ENCODE data around the gene IQCB1.
"Not testable (repeated sequence)": the region's sequence is repeated elsewhere in the genome, so short reads cannot be mapped to it uniquely, and the experiment has no call there.

Gene IQCB1

GRCh38 chr3:121781611-121782010 is 53.2 kb downstream of the IQCB1 start:
- DNase-seq (ENCODE audit: low spot score) = no peak
- Histone ChIP-seq H3K9me3 (ENCODE audit: severe bottlenecking) (no peaks in the 10 kb centered on the region), H3K4me3 (ENCODE audit: severe bottlenecking) (no peak overlapping the region), H3K4me1 (ENCODE audit: insufficient read depth, poor library complexity, severe bottlenecking) (no peaks in the 10 kb centered on the region), H3K36me3 (ENCODE audit: low read depth) (peaks cover 63% of the 10 kb centered on the region), H3K27ac (ENCODE audit: poor library complexity, severe bottlenecking) (no peak overlapping the region), H3K27me3 (ENCODE audit: insufficient read depth, poor library complexity, severe bottlenecking) (no peaks in the 10 kb centered on the region)
- ATAC-seq (ENCODE audit: low read depth) = no peak
- TF ChIP-seq CTCF (IDR thresholded peaks at IDR 0.05; ENCODE audit: poor library complexity, severe bottlenecking) = no peak

- H3K36me3 ChIP-seq (ENCODE audit: low read depth) = peaks cover 65% of the 10 kb centered on the region
- not testable (repeated sequence) for ATAC-seq (ENCODE audit: low read depth); DNase-seq (ENCODE audit: low spot score)
These were observed 59.8 kb downstream of the IQCB1 start for GRCh38 chr3:121775095-121775494.

GRCh38 chr3:121769246-121769645 is 65.6 kb downstream of the IQCB1 start:
- H3K36me3 ChIP-seq (ENCODE audit: low read depth) = peaks cover 40% of the 10 kb centered on the region
- H3K9me3 ChIP-seq (ENCODE audit: severe bottlenecking) = no peaks in the 10 kb centered on the region
- no peak overlapping the region for H3K4me3 ChIP-seq (ENCODE audit: severe bottlenecking)
- TF ChIP-seq CTCF (IDR thresholded peaks at IDR 0.05; ENCODE audit: poor library complexity, severe bottlenecking) = no peak
- ATAC-seq (ENCODE audit: low read depth) (no peak), DNase-seq (ENCODE audit: low spot score) (no peak)
- no peaks in the 10 kb centered on the region for H3K27me3 ChIP-seq (ENCODE audit: insufficient read depth, poor library complexity, severe bottlenecking)
- H3K27ac ChIP-seq (ENCODE audit: poor library complexity, severe bottlenecking) = no peak overlapping the region
- no peaks in the 10 kb centered on the region for H3K4me1 ChIP-seq (ENCODE audit: insufficient read depth, poor library complexity, severe bottlenecking)

More at GRCh38 chr3:121775095-121775494, 59.8 kb downstream of the IQCB1 start:
- not testable (repeated sequence) for H3K9me3 ChIP-seq (ENCODE audit: severe bottlenecking); H3K27ac ChIP-seq (ENCODE audit: poor library complexity, severe bottlenecking); H3K4me3 ChIP-seq (ENCODE audit: severe bottlenecking); H3K27me3 ChIP-seq (ENCODE audit: insufficient read depth, poor library complexity, severe bottlenecking); H3K4me1 ChIP-seq (ENCODE audit: insufficient read depth, poor library complexity, severe bottlenecking)

- ATAC-seq (ENCODE audit: low read depth) (no peak), DNase-seq (ENCODE audit: low spot score) (no peak)
- no peak overlapping the region for H3K4me3 ChIP-seq (ENCODE audit: severe bottlenecking)
- peaks cover 38% of the 10 kb centered on the region for H3K36me3 ChIP-seq (ENCODE audit: low read depth)
- no peaks in the 10 kb centered on the region for H3K4me1 ChIP-seq (ENCODE audit: insufficient read depth, poor library complexity, severe bottlenecking)
- no peaks in the 10 kb centered on the region for H3K27me3 ChIP-seq (ENCODE audit: insufficient read depth, poor library complexity, severe bottlenecking)
- TF ChIP-seq CTCF (IDR thresholded peaks at IDR 0.05; ENCODE audit: poor library complexity, severe bottlenecking) = no peak
- no peaks in the 10 kb centered on the region for H3K9me3 ChIP-seq (ENCODE audit: severe bottlenecking)
- no peak overlapping the region for H3K27ac ChIP-seq (ENCODE audit: poor library complexity, severe bottlenecking)
These were observed 66.4 kb downstream of the IQCB1 start for GRCh38 chr3:121768452-121768851.

- Histone ChIP-seq H3K36me3 (ENCODE audit: low read depth) (no peaks in the 10 kb centered on the region), H3K27ac (ENCODE audit: poor library complexity, severe bottlenecking) (no peak overlapping the region), H3K4me1 (ENCODE audit: insufficient read depth, poor library complexity, severe bottlenecking) (no peaks in the 10 kb centered on the region), H3K9me3 (ENCODE audit: severe bottlenecking) (no peaks in the 10 kb centered on the region), H3K4me3 (ENCODE audit: severe bottlenecking) (no peak overlapping the region), H3K27me3 (ENCODE audit: insufficient read depth, poor library complexity, severe bottlenecking) (no peaks in the 10 kb centered on the region)
- no peak for TF ChIP-seq CTCF (IDR thresholded peaks at IDR 0.05; ENCODE audit: poor library complexity, severe bottlenecking)
- ATAC-seq (ENCODE audit: low read depth) = no peak
- no peak for DNase-seq (ENCODE audit: low spot score)
These were observed 75.2 kb downstream of the IQCB1 start for GRCh38 chr3:121759541-121760202.
